Gastrocnemius medialis (tissue), 4 donors: ENCODE results near the gene KIF20A. TPM values are rescaled to one million over a fixed set of nuclear protein-coding genes. Genes with fewer than 3 reads are reported as not detected.

Source experiments
- ATAC-seq, 2 donors: fragments of 150-250 bp; one replicate each; pipeline ENCODE4 v1.9.1; 2016
- DNase-seq, 2 donors: peaks; one replicate each; pipeline ENCODE4 v3.0.0-alpha.2; 2019
- H3K27ac ChIP-seq, 4 donors: fragments of 200-600 bp; sonication (generic); 1 replicate in 1 of 4; 2 replicates in 3 of 4; pipeline ENCODE4 v1.5.1; 2016 to 2018; ENCODE audit warnings: mild to moderate bottlenecking in 2 of 4, moderate library complexity in 1 of 4
- H3K27me3 ChIP-seq, 3 donors: fragments of 200-600 bp; sonication (generic) in 2 of 3; 1 replicate in 1 of 3; 2 replicates in 2 of 3; pipeline versions ENCODE4 v1.5.1 to v1.6.0; 2016 to 2019; ENCODE audit warnings: mild to moderate bottlenecking in 1 of 3, moderate library complexity in 1 of 3
- H3K36me3 ChIP-seq, 2 donors: fragments of 200-600 bp; sonication (generic) in 1 of 2; one replicate each; pipeline ENCODE4 v1.5.1; 2017 to 2018
- H3K4me1 ChIP-seq, 2 donors: fragments of 200-600 bp; sonication (generic) in 1 of 2; one replicate each; pipeline ENCODE4 v1.5.1; 2016 to 2017; ENCODE audit warnings: mild to moderate bottlenecking in 2 of 2
- H3K4me3 ChIP-seq, 4 donors: fragments of 200-600 bp; sonication (generic) in 3 of 4; 1 replicate in 1 of 4; 2 replicates in 3 of 4; pipeline ENCODE4 v1.5.1; 2016 to 2019; ENCODE audit warnings: mild to moderate bottlenecking in 2 of 4
- H3K9me3 ChIP-seq, 3 donors: fragments of 200-600 bp; sonication (generic) in 2 of 3; 1 replicate in 1 of 3; 2 replicates in 2 of 3; pipeline ENCODE4 v1.5.1; 2016 to 2019
- CTCF ChIP-seq, 5 experiments: fragments of 450-650 bp in 3 of 5; fragments of 200-600 bp in 2 of 5; sonication (generic) in 2 of 5; IDR thresholded peaks in 4 of 5; conservative IDR thresholded peaks in 1 of 5; 1 replicate in 4 of 5; 2 replicates in 1 of 5; pipeline ENCODE4 v1.5.1; 2016 to 2019; ENCODE audit warnings: antibody characterized with exemption in 5 of 5, mild to moderate bottlenecking in 3 of 5, moderate library complexity in 3 of 5
- POLR2A ChIP-seq, 2 donors: fragments of 450-650 bp; IDR thresholded peaks; one replicate each; pipeline ENCODE4 v1.6.1; 2017; ENCODE audit warnings: antibody characterized with exemption in 2 of 2, mild to moderate bottlenecking in 2 of 2, moderate library complexity in 2 of 2
- in situ Hi-C, 4 donors: fragments of 200-750 bp; cut with MboI; loops; one replicate each; pipeline versions ENCODE4 v1.15.0 to v1.8.0; 2017; ENCODE audit warnings: low sequenced_read_pairs in 4 of 4
- intact Hi-C: fragments of 100-400 bp; cut with DNase I; formaldehyde crosslinking; loops from one replicate; pipeline ENCODE4 v1.15.1; 2023; ENCODE audit warnings: low total_unique reads
- total RNA-seq, 4 donors: library from RNA; depleted of rRNA; stranded (reverse); fragments of >200 nt; gene quantifications; one replicate each; pipeline versions ENCODE4 v1.1.0 to v1.2.3, GENCODE V29; 2016

The KIF20A gene
- total RNA-seq, 4 donors from 2014 or later = 0.75 to 0.89 TPM; not detected in 2

GRCh38 chr5:138212828-138213160 lies 33.9 kb downstream of the KIF20A start:
- Histone ChIP-seq H3K27me3 (no peaks in the 10 kb centered on the region), H3K4me1 (peaks cover 21 to 26% of the 10 kb centered on the region in 2 donors), H3K36me3 (peaks cover 0 to 7% of the 10 kb centered on the region in 2 donors), H3K4me3 (peak overlapping the region; percentile 69 to 99 (median 95)), H3K9me3 (no peaks in the 10 kb centered on the region), H3K27ac (peak overlapping the region; percentile 81 to 93 (median 86))
- ATAC-seq = peak; percentile 27 to 41
- peak in 1 of 2 donors; percentile 11 for DNase-seq
- in situ Hi-C loops (loop anchor here in 2 of 4 donors (10.0 to 25.0 kb wide), 2 partner anchors 122 to 200 kb away; partner anchors contain the start of genes CDC25C (in 1 of the 2) and FAM53C (in 1 of the 2)), intact Hi-C loops (loop anchor here (2.0 to 5.0 kb wide), 2 partner anchors 34 to 125 kb away; partner anchors contain the start of genes BRD8, FAM53C and KIF20A)
- TF ChIP-seq POLR2A (IDR thresholded peaks at IDR 0.05) (no peak), CTCF (IDR thresholded peaks at IDR 0.05 in 4 of 5, conservative IDR thresholded peaks at IDR 0.05 in 1 of 5) (no peak)

DNA sequence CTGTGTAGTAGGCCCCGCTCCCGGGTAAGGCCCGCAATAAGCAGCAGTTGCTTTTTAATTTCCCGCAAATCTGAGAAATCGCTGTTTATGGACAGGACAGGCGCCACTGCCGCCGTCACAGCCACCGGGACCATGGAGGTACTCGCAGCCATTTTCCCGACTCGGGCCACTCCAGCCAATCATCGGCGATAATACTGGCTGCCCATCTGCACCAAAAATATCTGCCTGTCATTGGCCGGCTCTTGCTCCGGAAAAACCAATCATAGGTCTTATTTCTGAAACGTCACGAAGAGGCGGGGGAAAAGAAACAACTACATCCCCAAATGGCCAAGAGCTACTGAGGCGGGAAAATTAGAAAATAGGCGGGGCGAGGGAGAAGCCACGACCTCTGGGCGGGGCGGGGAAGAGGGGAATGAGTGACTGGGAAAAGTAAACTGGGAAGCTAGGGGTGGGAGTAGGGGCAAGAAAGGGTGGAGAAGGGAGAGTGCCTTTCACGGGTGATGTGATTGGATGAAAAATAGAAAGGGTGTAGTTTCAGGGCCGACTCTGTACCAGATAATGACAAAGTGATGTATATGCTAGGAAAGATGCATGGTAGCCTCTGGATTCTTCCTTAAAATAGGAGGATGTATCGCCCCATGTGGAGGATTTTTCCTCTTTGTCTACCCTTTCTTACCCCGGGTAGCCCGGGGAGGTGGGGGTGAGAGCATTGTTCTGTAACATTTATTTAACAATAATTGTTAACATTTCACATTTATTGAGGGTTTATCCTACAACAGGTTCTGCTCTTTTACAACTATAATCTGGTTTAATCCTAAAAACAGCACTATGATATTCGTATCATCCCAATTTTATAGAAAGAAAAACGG lies 34.5 kb downstream of the KIF20A start, which contains the start of gene CDC23:
Gene CDC23 (minus strand): TSS at position 163 of the 869 bp plus-strand sequence. CDS start 11 bp downstream, at position 152.
- peaks cover 0 to 7% of the 10 kb centered on the region in 2 donors for H3K36me3 ChIP-seq
- in situ Hi-C loops = loop anchor here in 2 of 4 donors (10.0 to 25.0 kb wide), 2 partner anchors 121 to 199 kb away; partner anchors contain the start of genes CDC25C (in 1 of the 2) and FAM53C (in 1 of the 2)
- intact Hi-C loops = loop anchor here (2.0 to 5.0 kb wide), 2 partner anchors 35 to 124 kb away; partner anchors contain the start of genes BRD8, FAM53C and KIF20A
- peaks cover 21 to 26% of the 10 kb centered on the region in 2 donors for H3K4me1 ChIP-seq
- TF ChIP-seq POLR2A (IDR thresholded peaks at IDR 0.05) = peak; percentile 56 to 65
- no peak for TF ChIP-seq CTCF (IDR thresholded peaks at IDR 0.05 in 4 of 5, conservative IDR thresholded peaks at IDR 0.05 in 1 of 5)
- peak within 1 kb of the TSS; percentile 81 to 93 (median 86) for H3K27ac ChIP-seq
- no peaks in the 10 kb centered on the region for H3K27me3 ChIP-seq
- peak within 1 kb of the TSS; percentile 69 to 99 (median 95) for H3K4me3 ChIP-seq
- DNase-seq (peak; percentile 94 to 95), ATAC-seq (peak; percentile 100)
- H3K9me3 ChIP-seq = no peaks in the 10 kb centered on the region

DNA sequence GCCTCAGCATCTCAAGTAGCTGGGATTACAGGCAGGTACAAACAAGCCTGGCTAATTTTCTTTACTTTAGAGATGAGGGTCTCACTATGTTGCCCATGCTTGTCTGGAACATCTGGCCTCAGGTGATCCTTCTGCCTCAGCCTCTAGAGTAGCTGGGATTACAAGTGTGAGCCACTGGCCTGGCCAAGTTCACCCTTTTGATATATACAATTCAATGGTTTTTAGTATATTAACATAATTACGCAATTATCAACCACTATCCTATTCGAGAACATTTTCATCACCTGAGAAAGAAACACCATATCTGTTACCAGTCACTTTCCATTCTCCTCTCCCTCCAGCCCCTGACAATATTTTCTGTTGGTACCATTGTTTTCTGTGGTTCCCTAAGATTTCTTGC lies 37.9 kb downstream of the KIF20A start:
- TF ChIP-seq CTCF (IDR thresholded peaks at IDR 0.05 in 4 of 5, conservative IDR thresholded peaks at IDR 0.05 in 1 of 5) (no peak), POLR2A (IDR thresholded peaks at IDR 0.05) (no peak)
- no peak overlapping the region for H3K4me3 ChIP-seq
- H3K27me3 ChIP-seq = no peaks in the 10 kb centered on the region
- ATAC-seq (no peak), DNase-seq (no peak)
- intact Hi-C loops (no loop called here), in situ Hi-C loops (loop anchor here in 2 of 4 donors (10.0 to 25.0 kb wide), 2 partner anchors 118 to 196 kb away; partner anchors contain the start of genes CDC25C (in 1 of the 2) and FAM53C (in 1 of the 2))
- H3K4me1 ChIP-seq = peaks cover 13 to 14% of the 10 kb centered on the region in 2 donors
- H3K9me3 ChIP-seq = no peaks in the 10 kb centered on the region
- H3K27ac ChIP-seq = no peak overlapping the region
- no peaks in the 10 kb centered on the region for H3K36me3 ChIP-seq

DNA sequence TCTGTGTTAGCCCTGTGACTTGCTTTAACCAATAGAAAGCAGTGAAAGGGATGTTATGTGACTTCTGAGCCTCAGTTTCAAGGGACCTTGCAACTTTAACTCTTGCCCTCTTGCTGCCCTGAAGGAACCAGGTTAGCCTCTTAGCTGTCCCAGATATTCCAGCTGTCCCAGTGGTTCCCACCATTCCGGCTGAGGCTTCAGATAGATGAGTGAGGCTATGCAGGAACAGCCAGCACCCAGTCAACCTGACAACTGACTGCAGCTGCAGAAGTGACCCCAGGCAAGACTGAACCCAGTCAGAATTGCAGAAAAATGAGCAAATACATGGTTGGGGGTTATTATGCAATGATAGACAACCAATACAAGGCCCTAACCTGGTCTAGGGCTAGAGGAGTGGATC lies 44.6 kb downstream of the KIF20A start:
- H3K27ac ChIP-seq = no peak overlapping the region
- peaks cover 0 to 7% (median 0%) of the 10 kb centered on the region in 3 donors for H3K9me3 ChIP-seq
- no peak for DNase-seq
- intact Hi-C loops (loop anchor here (5.0 kb wide), 2 partner anchors 59 to 129 kb away; partner anchors contain the start of gene KDM3B), in situ Hi-C loops (loop anchor here in 3 of 4 donors (10.0 to 25.0 kb wide), 3 partner anchors 181 to 191 kb away; no protein-coding TSS in a partner anchor)
- no peak for ATAC-seq
- TF ChIP-seq CTCF (IDR thresholded peaks at IDR 0.05 in 4 of 5, conservative IDR thresholded peaks at IDR 0.05 in 1 of 5) (no peak), POLR2A (IDR thresholded peaks at IDR 0.05) (no peak)
- H3K36me3 ChIP-seq = no peaks in the 10 kb centered on the region
- H3K4me1 ChIP-seq = peaks cover 0 to 3% of the 10 kb centered on the region in 2 donors
- H3K27me3 ChIP-seq = no peaks in the 10 kb centered on the region
- no peak overlapping the region for H3K4me3 ChIP-seq
